ENCODE results near the gene SPAAR.

Gene SPAAR

DNA sequence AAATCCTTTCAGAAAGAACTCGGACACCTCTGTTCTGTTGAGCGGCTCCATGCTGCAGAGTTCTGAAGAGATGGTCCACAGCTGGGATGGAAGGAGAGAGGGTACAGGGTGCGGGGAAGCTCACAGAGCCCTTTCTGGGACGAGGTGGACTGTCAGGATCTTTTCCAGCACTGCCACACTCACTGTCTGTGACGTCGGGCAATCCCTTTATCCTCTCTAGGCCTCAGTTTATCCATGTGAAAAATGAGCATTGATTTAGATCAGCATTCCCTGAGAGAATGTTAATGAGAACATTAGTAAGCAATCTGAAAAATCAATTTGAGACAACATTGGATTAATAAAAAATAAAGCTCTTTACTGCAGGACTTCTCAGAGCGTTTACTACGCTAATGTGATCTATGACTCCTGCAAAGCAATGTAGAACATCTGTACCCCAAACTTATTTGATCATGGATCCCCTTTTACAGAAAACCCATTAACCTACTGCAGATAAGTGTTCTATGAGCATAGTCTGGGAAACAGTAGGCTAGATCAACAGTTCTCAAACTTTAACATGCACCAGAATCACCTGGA is 38.9 kb upstream of the SPAAR start, which contains the start of gene OR13J1:
Gene OR13J1, minus strand, starts transcription at position 51 of the 573 bp plus-strand sequence. Its CDS starts 0 bp downstream, at position 51.
- TF ChIP-seq REST (IDR thresholded peaks at IDR 0.05; ENCODE audit: insufficient read depth in 1 of 2, low read depth in 2 of 2, low read length in 2 of 2), result no peak
- no peak for TF ChIP-seq POLR2AphosphoS5 (IDR thresholded peaks at IDR 0.05; ENCODE audit: low read depth, low read length)
- TF ChIP-seq FOXP2 (optimal IDR thresholded peaks at IDR 0.05; ENCODE audit: borderline replicate concordance, extremely low read depth, extremely low read length, insufficient read depth), result no peak
- no peak for TF ChIP-seq TAF1 (IDR thresholded peaks at IDR 0.05; ENCODE audit: borderline replicate concordance, insufficient read depth, low read length)
- TF ChIP-seq SIN3A (IDR thresholded peaks at IDR 0.05; ENCODE audit: borderline replicate concordance, insufficient read depth, low read length), result no peak

GRCh38 chr9:35871545-35871944 is 37.7 kb upstream of the SPAAR start:
- no peak for TF ChIP-seq REST (IDR thresholded peaks at IDR 0.05; ENCODE audit: insufficient read depth in 1 of 2, low read depth in 2 of 2, low read length in 2 of 2)
- no peak for TF ChIP-seq SIN3A (IDR thresholded peaks at IDR 0.05; ENCODE audit: borderline replicate concordance, insufficient read depth, low read length)
- no peak for TF ChIP-seq TAF1 (IDR thresholded peaks at IDR 0.05; ENCODE audit: borderline replicate concordance, insufficient read depth, low read length)
- no peak for TF ChIP-seq FOXP2 (optimal IDR thresholded peaks at IDR 0.05; ENCODE audit: borderline replicate concordance, extremely low read depth, extremely low read length, insufficient read depth)
- no peak for TF ChIP-seq POLR2AphosphoS5 (IDR thresholded peaks at IDR 0.05; ENCODE audit: low read depth, low read length)

DNA sequence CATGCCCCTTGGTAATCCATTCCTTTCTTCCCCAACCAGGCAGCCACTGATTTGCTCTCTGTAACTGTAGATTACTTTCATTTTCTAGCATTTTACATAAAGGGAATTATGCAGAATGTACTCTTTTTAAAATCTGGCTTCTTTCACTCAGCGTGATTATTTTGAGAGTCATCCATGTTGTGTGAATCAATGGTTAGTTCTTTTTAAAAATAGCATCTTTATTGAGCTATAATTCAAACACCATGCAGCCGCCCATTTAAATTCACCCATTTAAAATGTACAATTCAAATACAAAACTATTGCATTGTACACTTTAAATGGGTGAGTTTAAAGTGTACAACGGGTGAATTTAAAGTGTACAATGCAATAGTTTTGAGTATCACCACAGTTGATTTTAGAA is 36.8 kb upstream of the SPAAR start:
- no peak for TF ChIP-seq POLR2AphosphoS5 (IDR thresholded peaks at IDR 0.05; ENCODE audit: low read depth, low read length)
- no peak for TF ChIP-seq FOXP2 (optimal IDR thresholded peaks at IDR 0.05; ENCODE audit: borderline replicate concordance, extremely low read depth, extremely low read length, insufficient read depth)
- TF ChIP-seq TAF1 (IDR thresholded peaks at IDR 0.05; ENCODE audit: borderline replicate concordance, insufficient read depth, low read length), result no peak
- no peak for TF ChIP-seq REST (IDR thresholded peaks at IDR 0.05; ENCODE audit: insufficient read depth in 1 of 2, low read depth in 2 of 2, low read length in 2 of 2)

DNA sequence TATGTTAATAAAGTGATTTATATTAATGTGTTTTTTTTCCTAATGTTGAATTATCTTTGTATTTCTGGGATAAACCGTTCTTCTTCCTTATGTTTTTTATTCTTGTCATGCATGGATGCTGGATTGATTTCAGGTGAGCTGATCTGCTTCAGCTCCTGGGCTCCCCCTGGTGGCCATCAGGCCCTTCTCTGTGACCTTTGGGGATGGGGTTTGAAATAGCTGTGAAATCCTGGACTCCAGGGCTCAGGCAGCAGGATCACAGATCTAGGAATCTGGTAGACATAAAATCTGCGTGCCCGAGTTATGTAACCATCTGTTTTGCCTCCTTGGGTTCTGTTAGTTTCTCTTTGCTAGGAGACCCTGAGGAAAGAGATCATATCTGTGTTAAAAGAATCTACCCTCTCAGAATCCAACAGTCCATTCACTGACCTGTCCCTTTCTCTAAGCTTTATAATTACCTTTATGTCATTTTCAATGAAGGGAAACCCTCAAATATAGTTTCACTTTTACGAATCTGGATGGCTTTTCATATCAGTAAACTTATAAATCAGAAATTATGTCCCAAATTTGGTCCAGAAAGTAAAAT is 26.9 kb upstream of the SPAAR start:
- TF ChIP-seq SIN3A (IDR thresholded peaks at IDR 0.05; ENCODE audit: borderline replicate concordance, insufficient read depth, low read length) (no peak), REST (IDR thresholded peaks at IDR 0.05; ENCODE audit: insufficient read depth in 1 of 2, low read depth in 2 of 2, low read length in 2 of 2) (no peak), POLR2AphosphoS5 (IDR thresholded peaks at IDR 0.05; ENCODE audit: low read depth, low read length) (no peak), TAF1 (IDR thresholded peaks at IDR 0.05; ENCODE audit: borderline replicate concordance, insufficient read depth, low read length) (no peak), FOXP2 (optimal IDR thresholded peaks at IDR 0.05; ENCODE audit: borderline replicate concordance, extremely low read depth, extremely low read length, insufficient read depth) (no peak)
